Subcutaneous adipose tissue (tissue), 4 donors: ENCODE results near the gene IFRD2. TPM values are rescaled to one million over a fixed set of nuclear protein-coding genes. Genes with fewer than 3 reads are reported as not detected.

Experiments used
- CTCF ChIP-seq: fragments of 450-650 bp; IDR thresholded peaks from one replicate; pipeline ENCODE4 v1.5.1; 2016; ENCODE audit warnings: low read depth, mild to moderate bottlenecking, control low read depth, antibody characterized with exemption, moderate library complexity
- total RNA-seq, 4 donors: library from RNA; depleted of rRNA; stranded (reverse); fragments of >200 nt; gene quantifications; one replicate each; pipeline ENCODE4 v1.1.0, GENCODE V29; 2016

IFRD2 gene
- total RNA-seq, 4 donors from 2014 or later, result 31.6 to 56.4 (median 52.2) TPM

GRCh38 chr3:50286322-50287227 lies 5.7 kb downstream of the IFRD2 start:
- no peak for TF ChIP-seq CTCF

DNA sequence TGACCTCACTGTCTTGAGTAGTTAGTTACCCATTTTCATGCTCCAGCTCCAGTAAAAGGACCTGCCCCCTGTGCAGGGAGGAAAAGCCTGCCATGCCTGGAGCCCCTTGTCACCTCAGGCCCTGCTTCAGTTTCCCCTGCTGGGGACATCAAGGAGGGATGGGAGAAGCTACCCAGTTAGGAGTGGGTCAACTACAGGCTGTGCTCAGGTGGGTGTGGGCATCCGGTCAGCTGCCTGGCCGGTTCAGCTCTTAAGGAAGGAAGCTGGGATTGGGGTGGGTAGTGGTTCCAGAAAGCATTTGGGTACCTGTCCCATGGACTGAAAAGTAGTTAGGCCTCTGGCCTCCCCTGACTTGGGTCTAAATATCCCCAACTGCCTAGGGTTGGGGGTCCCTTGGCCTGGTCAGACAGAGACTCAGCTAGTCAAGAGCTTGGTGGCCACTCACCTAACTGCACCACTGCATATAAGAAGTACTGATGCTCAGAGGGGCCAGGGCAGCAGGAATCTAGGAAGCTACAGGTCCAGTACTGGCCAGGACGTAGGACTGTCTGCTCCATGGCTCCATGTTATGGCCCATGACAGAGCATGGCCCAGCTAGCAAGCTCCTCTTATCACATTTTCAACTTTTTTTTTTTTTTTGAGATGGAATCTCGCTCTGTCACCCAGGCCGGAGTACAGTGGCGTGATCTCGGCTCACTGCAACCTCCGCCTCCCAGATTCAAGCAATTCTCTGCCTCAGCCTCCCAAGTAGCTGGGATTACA lies 12.8 kb downstream of the IFRD2 start:
- TF ChIP-seq CTCF, result no peak

DNA sequence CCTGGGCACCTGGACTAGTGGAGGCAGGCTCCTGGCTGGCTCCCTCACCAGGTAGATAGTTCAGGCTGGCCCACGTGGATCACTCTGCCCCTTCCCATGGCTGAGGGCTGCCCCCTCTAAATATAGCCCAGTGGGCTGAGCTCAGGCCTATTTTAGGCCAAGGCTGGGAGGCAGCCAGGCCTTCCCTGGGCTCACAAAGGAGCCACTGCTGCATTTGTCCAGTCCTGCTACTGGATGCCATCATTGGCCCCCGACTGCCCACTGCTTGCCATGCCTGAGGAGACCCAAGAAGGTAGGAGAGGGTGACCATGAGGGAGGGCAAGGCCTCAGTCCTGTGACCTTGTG lies 13.4 kb downstream of the IFRD2 start, which contains the start of gene LSMEM2:
LSMEM2 (plus strand) TSS at position 208 of the 345 bp plus-strand sequence; CDS start at position 235, 27 bp downstream.
- TF ChIP-seq CTCF, result no peak

- no peak for TF ChIP-seq CTCF
These were observed 13.9 kb downstream of the IFRD2 start for GRCh38 chr3:50278123-50278879.

DNA sequence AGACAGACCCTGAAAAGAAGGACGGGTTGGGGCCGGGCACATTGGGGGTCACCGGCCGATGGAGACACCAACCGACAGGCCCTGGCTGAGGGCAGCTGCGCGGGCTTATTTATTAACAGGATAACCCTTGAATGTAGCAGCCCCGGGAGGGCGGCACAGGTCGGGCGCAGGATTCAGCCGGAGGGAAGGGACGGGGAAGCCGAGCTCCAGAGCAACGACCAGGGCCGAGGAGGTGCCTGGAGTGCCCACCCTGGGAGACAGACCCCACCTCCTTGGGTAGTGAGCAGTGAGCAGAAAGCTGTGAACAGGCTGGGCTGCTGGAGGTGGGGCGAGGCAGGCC lies 15.5 kb downstream of the IFRD2 start:
- TF ChIP-seq CTCF, result no peak

GRCh38 chr3:50275996-50276761 lies 16.1 kb downstream of the IFRD2 start:
- TF ChIP-seq CTCF, result no peak
